Measurements from ENCODE around the gene C3orf22.

Gene C3orf22

GRCh38 chr3:126527006-126527405 lies 31.7 kb downstream of the C3orf22 start:
- no peak for DNase-seq

- DNase-seq = no peak
These were observed 32.1 kb downstream of the C3orf22 start for GRCh38 chr3:126526668-126527005.

DNA sequence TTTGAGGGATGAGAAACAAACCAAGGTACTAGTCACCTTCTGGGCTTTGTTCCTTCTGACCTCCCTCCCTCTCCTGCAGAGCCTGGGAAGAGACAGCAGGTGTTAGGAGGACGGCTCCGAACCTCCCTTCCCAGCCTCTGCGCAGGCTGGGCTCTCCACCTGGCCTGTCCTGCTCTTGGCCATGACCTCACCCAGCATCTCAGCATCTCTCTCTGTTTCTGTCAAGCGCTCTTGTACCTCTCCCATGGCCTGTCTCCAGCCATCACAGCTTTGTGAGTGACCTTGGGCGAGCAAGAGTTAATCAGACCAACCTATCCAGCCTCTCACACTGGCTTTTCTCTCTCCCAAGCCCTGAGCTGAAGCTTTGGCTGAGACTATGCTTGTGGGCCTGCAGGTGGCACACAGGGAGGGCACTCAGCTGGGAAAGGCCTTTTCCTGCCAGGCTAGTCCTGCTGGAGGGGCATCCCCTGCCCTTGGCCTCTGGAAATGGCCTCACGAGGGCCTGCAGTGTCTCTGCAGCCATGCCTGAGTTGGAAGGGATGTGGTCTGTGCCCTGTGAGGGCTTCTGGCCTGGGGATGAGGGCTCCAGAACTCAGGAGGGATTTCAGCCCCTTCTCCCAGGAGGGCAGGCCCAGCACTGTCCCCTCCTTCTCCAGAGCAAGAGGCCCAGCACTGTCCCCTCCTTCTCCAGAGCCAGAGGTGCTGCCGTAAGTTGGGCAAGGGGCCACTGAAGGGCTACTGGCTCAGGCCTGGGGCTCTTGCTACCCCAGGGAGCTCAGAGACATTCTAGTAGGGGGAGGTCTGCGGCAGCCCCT lies 32.7 kb downstream of the C3orf22 start:
- no peak for DNase-seq

GRCh38 chr3:126525091-126525852 lies 33.5 kb downstream of the C3orf22 start:
- DNase-seq = no peak

DNA sequence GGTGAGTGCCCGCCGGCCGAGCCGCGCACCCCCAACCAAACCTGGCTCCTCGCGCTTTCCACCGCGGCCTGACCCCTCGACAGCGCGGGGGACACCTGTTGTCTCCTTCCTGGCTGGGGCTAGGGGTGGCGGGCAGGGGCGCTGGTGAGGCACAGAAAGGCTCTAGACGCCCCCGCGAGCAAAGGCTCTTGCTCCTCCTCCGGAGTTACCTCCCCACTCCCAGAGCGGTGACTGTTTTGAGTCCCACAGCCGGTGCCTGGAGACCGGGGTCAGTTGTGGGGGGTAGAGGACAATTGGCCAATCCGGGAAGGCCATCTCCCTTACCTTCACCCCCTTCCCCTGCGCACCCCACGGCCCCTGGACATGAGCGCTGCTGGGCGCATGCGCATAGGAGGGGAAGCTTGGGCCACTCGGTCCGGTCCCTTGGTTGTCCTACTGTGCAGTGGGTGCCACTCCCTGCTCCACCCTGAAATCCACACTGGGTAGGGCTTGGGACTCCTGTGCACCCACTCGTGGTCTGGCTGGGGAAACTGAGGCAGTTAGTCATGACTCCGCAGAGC lies 34.2 kb downstream of the C3orf22 start:
- DNase-seq = no peak

DNA sequence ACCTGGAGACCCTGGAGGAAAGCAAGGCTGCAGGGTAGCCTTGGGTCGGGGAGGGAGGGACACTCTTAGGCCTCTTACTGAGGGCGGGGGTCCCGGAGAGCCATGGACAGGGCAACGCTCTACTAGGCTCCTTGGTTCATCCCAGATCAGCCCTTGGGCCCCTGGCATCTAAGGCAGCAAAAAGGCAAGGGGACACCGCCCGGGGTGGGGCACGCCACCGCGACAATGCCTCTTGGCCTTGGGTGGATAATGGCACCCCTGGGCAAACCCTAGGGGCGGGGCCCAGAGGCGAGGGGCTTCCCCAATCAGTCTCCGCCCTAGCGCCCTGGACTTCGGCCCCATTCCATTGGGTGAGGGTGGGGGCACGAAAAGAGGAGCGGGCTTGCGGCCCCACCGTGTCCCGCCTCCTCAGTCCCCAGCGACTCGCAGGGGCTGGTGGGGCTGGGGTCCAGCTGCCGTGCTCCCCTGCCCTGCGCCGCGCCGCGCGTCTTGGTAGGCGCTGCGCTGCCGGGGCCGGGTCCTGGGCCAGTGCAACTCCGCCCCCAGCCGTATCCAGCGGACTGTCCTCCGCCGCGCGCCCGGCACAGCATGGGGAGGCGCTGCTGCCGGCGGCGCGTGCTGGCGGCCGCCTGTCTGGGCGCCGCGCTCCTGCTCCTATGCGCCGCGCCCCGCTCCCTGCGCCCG lies 34.8 kb downstream of the C3orf22 start, which contains the start of gene CHST13:
Gene CHST13, plus strand, starts transcription at position 411 of the 684 bp plus-strand sequence. Its CDS starts 178 bp downstream, at position 589.
- no peak for DNase-seq

GRCh38 chr3:126522363-126522788 lies 36.4 kb downstream of the C3orf22 start:
- peak; percentile 32 for DNase-seq

GRCh38 chr3:126521122-126521891 lies 37.4 kb downstream of the C3orf22 start:
- DNase-seq = no peak

GRCh38 chr3:126519506-126520455 lies 39.0 kb downstream of the C3orf22 start:
- no peak for DNase-seq

DNA sequence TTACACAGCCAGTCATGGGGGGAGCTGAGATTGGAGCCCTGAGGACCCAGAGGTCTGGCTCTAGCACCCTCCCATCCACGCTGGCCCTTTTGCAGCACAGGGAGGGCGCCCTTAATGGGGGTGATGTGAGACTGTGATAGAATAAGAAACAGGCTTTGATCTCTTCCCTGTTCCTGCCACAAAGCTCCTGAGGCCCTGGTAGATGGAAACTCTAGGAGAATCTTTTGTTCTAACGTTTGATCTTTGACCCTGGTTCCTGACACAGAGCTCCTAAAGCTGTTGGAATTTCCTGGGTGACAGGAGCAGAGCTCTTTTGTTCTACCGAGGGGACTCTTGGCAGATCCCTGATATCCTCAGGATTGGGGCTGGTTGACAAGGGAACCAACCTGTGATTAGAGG lies 40.0 kb downstream of the C3orf22 start:
- no peak for DNase-seq

DNA sequence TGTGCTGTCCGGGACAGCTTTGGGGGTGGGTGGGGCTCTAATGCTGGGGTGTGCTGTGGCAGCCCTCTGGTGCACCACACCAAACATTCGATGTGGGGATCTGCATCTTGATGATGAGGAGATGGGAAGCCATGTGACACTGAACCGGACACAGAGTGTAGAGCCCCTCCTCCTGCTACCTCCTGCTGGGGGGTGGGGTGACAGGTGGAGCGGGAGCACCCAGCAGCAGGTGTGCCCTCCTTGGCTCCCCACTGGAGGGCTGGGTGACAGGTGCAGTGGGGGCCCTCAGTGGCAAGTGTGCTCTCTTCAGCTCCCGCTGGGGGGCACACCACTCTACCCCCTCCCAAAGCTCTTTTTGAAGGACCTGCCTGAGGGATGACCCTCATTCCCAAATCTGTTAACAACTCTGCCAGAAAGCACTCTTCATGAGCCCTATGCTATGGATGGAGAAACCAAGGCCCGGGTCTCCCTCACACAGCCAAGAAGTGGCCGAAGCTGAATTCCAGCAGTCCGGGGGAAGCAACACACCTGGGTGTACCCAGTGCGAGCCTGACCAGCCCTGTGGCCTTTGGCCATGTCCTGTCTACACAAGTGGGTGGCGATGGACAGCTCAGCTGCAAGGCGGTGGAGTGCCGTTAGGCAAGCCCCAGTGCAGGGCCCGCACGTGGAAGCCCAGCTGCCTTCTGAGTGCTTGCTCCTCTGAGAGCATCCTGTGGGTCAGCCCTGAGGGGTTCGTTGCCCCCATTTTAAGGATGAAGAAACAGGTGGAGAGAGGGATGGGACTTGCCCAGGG lies 40.5 kb downstream of the C3orf22 start:
- no peak for DNase-seq

- no peak for DNase-seq
These were observed 41.3 kb downstream of the C3orf22 start, which contains the start of gene UROC1 for GRCh38 chr3:126517291-126517951. Gene UROC1, minus strand, starts transcription at chr3:126517773. Its CDS starts 54 bp downstream, at chr3:126517719.

DNA sequence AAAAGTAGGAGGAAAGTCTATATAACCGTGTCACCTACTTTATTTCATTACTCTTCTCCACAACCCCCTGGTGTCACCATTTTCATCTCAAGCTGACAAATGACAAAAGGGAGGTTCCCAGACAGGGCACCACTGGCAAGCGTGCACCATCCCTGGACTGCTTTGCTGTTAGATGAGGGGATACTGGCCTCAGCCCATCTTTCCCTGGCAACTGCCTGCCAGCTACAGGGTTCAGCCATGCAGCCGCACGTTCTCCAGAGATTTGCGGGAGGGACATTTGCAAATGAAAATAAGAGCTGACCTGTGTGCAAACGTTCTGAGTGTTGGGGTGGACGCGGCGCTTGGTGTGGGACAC lies 41.8 kb downstream of the C3orf22 start:
- DNase-seq = no peak

DNA sequence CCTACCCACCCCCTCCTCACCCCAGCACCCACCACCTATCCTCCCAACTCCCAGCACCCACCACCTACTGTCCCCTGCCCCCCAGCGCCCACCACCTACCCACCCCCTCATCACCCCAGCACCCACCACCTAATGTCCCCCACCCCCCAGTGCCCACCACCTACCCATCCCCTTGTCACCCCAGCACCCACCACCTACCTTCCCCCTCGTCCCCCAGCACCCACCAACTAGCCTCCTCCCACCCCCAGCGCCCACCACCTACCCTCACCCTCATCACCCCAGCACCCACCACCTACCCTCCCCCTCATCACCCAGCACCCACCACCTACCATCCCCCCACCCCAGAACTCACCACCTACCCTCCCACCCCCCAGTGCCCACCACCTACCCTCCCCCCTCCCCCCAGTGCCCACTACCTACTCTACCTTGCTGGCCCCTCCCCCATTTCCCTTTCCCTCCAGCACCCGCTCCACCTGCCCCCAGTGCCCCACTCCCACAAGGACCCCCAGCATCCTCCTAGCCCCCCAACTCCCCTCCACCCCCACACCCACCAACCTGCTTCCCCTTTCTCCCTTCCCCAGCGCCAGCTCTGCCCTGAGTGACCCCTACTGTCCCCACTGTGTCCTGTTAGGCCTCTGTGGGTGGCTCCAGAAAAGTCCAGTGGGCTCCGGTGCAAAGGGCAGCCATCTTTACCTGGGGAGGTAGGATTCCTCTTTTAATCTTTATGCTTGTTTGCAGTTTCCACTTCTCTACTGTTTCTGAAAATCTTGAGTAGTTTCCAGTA lies 42.4 kb downstream of the C3orf22 start:
- DNase-seq = no peak

GRCh38 chr3:126515066-126515706 lies 43.5 kb downstream of the C3orf22 start:
- DNase-seq = no peak

DNA sequence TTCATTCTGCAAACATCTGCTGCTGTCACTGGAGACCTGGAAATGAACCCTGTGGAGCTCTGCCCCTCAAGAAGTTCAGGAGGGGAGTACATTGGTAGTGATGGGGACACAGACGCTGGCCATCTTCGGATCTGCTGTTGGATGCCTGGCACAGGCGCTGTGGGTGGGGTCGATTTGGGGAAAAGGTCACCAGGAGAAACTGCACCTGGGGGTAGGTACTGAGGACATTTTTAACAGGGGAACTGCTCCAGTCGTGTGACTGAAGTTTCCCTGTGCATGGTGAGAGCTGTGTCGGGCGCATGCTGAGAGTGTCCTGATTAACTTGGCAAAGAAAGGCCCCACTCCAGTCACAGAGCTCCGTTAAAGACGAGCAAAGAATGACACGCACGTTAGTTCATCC lies 44.6 kb downstream of the C3orf22 start:
- no peak for DNase-seq

DNA sequence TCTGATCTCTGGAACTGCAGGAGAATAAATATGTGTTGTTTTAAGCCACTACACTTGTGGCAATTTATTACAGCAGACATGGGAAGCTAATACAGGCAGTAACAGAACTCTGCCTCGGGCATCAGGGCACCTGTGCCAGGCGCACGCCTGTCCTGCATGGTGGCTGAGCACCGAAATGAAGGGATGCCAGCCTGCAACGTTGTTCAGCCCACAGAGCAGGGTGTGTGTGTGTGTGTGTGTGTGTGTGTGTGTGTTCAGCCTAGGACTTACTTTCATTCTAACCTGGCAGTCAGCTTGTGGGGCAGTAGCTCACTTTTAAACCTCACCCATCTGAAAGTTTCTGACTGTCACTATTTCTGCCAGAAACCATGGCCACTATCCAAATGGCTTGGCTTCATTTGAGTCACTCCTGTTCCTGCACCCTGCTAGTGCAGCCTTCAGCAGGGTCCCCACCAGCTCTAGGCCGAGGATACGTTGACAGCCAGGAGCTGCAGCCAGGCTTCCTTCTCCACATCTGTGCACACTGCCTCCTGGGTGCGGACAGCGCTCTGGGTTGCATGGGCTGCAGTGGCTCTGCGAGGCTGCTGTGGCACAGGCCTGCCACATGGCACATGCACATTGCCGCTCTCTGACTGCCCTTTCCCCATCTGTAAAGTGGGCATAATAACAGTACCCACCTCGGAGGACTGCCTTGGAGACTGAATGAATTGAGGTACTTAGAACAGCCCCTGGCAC lies 45.6 kb downstream of the C3orf22 start:
- no peak for DNase-seq

GRCh38 chr3:126512026-126512425 lies 46.7 kb downstream of the C3orf22 start:
- DNase-seq = no peak

Data from stimulated activated CD4-positive, alpha-beta T cell treated with anti-CD3 and anti-CD28 coated beads, Interleukin-4, amount 100 ng/mL, for 1 hour (primary cell).